ENCODE measurements around the gene EPHB1.

- TF ChIP-seq POLR2A (IDR thresholded peaks at IDR 0.05), result no peak
- TF ChIP-seq CTCF (IDR thresholded peaks at IDR 0.05), result no peak
These were observed 55.7 kb downstream of the EPHB1 start for GRCh38 chr3:134850761-134851160.
